CD4-positive, alpha-beta T cell (primary cell): ENCODE measurements around the gene SNAP25. TPM values are rescaled to one million over a fixed set of nuclear protein-coding genes. Genes with fewer than 3 reads are reported as not detected.

ENCODE experiments used
- ATAC-seq: fragments of 200-7000 bp; cut with Tn5 transposase; one replicate; pipeline ENCODE4 v1.10.0; 2022; ENCODE audit warnings: mild to moderate bottlenecking; ENCODE audit not compliant: poor library complexity
- CTCF ChIA-PET: fragments of 350-600 bp; sonication (Branson Sonifier 250); formaldehyde crosslinking; loops from one replicate; lab custom pipeline; 2021; ENCODE audit warnings: antibody characterized with exemption, inconsistent platforms; lab: Charles Lee
- POLR2A ChIA-PET: fragments of 350-600 bp; sonication (Branson Sonifier 250); formaldehyde crosslinking; loops from one replicate; lab custom pipeline; 2021; ENCODE audit warnings: antibody characterized with exemption, inconsistent platforms; lab: Charles Lee
- DNase-seq, 14 experiments: peaks; one replicate each; pipeline ENCODE4 v3.0.0-alpha.2; 2013 to 2020; ENCODE audit warnings: mixed read lengths in 2 of 14
- H3K27ac ChIP-seq, 2 donors: one replicate each; pipeline versions ENCODE4 v1.5.1 to v1.7.0; 2013; ENCODE audit warnings: low read length in 2 of 2, low read depth in 1 of 2, mild to moderate bottlenecking in 1 of 2
- H3K27me3 ChIP-seq, 2 experiments: 1 replicate in 1 of 2; 2 replicates in 1 of 2; pipeline versions ENCODE4 v1.6.1 to v1.7.0; 2013; ENCODE audit warnings: low read length in 2 of 2, control low read depth in 1 of 2, mild to moderate bottlenecking in 1 of 2, moderate library complexity in 1 of 2; ENCODE audit not compliant: insufficient read depth in 2 of 2, control insufficient read depth in 1 of 2
- H3K36me3 ChIP-seq: one replicate; pipeline ENCODE4 v1.6.1; 2013; ENCODE audit warnings: low read length, control low read depth; ENCODE audit not compliant: insufficient read depth
- H3K4me1 ChIP-seq: one replicate; pipeline ENCODE4 v1.6.1; 2013; ENCODE audit warnings: low read length, control low read depth; ENCODE audit not compliant: insufficient read depth
- H3K4me3 ChIP-seq: one replicate; pipeline ENCODE4 v1.5.1; 2013; ENCODE audit warnings: mild to moderate bottlenecking, low read length, moderate library complexity
- H3K9me3 ChIP-seq, 2 experiments: 1 replicate in 1 of 2; 2 replicates in 1 of 2; pipeline versions ENCODE4 v1.6.1 to v1.7.0; 2013; ENCODE audit warnings: low read length in 2 of 2, mild to moderate bottlenecking in 2 of 2, control low read depth in 1 of 2, moderate library complexity in 1 of 2; ENCODE audit not compliant: control insufficient read depth in 1 of 2, insufficient read depth in 1 of 2
- H3K27ac Mint-ChIP-seq: one replicate; pipeline ENCODE4 v1.8.0; 2020; ENCODE audit warnings: mixed read lengths
- H3K27me3 Mint-ChIP-seq: one replicate; pipeline ENCODE4 v1.8.0; 2021; ENCODE audit warnings: mixed read lengths
- H3K36me3 Mint-ChIP-seq: one replicate; pipeline ENCODE4 v1.8.0; 2021; ENCODE audit warnings: low read depth, mixed read lengths
- H3K4me1 Mint-ChIP-seq: one replicate; pipeline ENCODE4 v1.8.0; 2021; ENCODE audit warnings: low read depth, mixed read lengths
- H3K4me3 Mint-ChIP-seq: one replicate; pipeline ENCODE4 v1.8.0; 2020; ENCODE audit warnings: mild to moderate bottlenecking, mixed read lengths
- H3K9me3 Mint-ChIP-seq: one replicate; pipeline ENCODE4 v1.8.0; 2020; ENCODE audit warnings: mixed read lengths
- intact Hi-C, 2 experiments: fragments of 100-400 bp; cut with DNase I in 1 of 2; cut with micrococcal nuclease in 1 of 2; formaldehyde crosslinking; loops; one replicate each; pipeline versions ENCODE4 v1.15.1 to v1.9.0; 2023 to 2025; cut with DNase I, micrococcal nuclease
- total RNA-seq, 174 experiments: library from RNA in 2 of 174; stranded (reverse) in 2 of 174; gene quantifications; one replicate each; pipeline ENCODE4 v1.2.3 and lab custom pipeline; 2021 to 2026
- TF ChIP-seq, protein P1 (sequence below): fragments of 200-600 bp; IDR thresholded peaks from one replicate; pipeline ENCODE4 v1.8.0; 2022; ENCODE audit warnings: antibody characterized with exemption, mild to moderate bottlenecking

Gene SNAP25
- total RNA-seq, 2 experiments from 2014 or later = not detected

DNA sequence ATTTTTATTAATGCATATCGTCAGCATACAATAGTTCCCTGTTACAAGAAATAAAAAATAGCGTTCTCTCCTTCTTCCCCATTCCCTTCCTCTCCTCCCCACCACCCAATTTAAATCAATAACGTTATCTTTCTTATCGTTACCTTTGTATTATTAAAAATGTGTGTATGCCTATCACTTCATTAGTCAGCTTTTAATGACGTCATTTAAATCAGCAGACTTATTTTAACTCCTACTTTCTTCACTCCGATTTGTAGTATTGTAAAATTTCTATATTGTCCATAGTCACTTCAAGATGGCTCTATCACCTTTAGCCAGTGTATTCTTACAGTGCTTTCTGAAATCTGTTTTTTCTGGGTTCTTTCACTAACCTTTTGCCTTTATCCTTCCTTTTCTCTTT lies 126.3 kb downstream of the SNAP25 start:
- Histone ChIP-seq H3K36me3 (no peaks in the 10 kb centered on the region), H3K27ac (no peak overlapping the region), H3K9me3 (peaks cover 0 to 14% of the 10 kb centered on the region in 2 experiments), H3K27me3 (peaks cover 0 to 3% of the 10 kb centered on the region in 2 experiments), H3K4me1 (no peaks in the 10 kb centered on the region), H3K4me3 (no peak overlapping the region)
- no peak for ATAC-seq
- H3K27me3 Mint-ChIP-seq = peaks cover 2% of the 10 kb centered on the region
- POLR2A ChIA-PET = no interaction called here
- no peaks in the 10 kb centered on the region for H3K4me1 Mint-ChIP-seq
- DNase-seq = no peak
- no peaks in the 10 kb centered on the region for H3K9me3 Mint-ChIP-seq
- CTCF ChIA-PET = no interaction called here
- no peaks in the 10 kb centered on the region for H3K36me3 Mint-ChIP-seq
- TF ChIP-seq, protein P1, sequence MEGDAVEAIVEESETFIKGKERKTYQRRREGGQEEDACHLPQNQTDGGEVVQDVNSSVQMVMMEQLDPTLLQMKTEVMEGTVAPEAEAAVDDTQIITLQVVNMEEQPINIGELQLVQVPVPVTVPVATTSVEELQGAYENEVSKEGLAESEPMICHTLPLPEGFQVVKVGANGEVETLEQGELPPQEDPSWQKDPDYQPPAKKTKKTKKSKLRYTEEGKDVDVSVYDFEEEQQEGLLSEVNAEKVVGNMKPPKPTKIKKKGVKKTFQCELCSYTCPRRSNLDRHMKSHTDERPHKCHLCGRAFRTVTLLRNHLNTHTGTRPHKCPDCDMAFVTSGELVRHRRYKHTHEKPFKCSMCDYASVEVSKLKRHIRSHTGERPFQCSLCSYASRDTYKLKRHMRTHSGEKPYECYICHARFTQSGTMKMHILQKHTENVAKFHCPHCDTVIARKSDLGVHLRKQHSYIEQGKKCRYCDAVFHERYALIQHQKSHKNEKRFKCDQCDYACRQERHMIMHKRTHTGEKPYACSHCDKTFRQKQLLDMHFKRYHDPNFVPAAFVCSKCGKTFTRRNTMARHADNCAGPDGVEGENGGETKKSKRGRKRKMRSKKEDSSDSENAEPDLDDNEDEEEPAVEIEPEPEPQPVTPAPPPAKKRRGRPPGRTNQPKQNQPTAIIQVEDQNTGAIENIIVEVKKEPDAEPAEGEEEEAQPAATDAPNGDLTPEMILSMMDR = no peak
- H3K27ac Mint-ChIP-seq = no peak overlapping the region
- intact Hi-C loops = no loop called here
- no peak overlapping the region for H3K4me3 Mint-ChIP-seq

DNA sequence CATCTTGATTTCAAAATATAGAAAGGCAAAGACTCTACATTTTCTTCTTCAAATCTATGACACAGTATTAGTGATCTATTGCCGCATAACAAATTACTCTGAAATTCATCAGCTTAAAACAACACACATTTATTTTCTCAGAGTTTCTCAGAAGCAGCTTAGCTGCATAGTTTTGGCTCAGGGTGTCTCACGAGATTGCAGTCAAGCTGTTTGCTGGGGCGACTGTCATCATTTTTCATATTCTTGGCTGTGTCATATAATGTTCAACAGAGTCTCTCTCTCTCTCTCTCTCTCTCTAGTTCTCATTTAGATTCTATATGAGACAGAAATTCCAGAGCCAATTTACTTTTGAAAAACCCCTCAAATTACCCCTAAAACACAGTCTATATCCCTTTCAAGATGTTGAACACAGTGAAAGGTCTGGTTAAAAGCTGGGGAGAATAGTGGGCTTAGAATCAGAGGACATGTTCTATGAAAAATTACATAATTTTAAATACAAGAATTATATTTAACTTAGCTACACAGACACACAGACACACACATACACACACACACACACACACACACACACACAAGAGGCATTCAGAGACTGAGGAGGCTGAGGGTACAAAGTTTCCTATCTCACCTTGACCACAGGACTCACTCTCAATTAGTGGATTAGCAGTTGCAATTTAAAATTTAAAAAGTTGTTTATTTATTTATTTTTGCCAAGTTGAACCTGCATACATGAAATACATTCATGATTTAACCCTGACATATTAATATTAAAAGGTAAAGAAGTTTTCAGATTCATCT lies 128.7 kb downstream of the SNAP25 start:
- no peak overlapping the region for H3K4me3 ChIP-seq
- H3K27me3 ChIP-seq = no peaks in the 10 kb centered on the region
- no peak overlapping the region for H3K4me3 Mint-ChIP-seq
- H3K36me3 Mint-ChIP-seq = no peaks in the 10 kb centered on the region
- no peak overlapping the region for H3K27ac ChIP-seq
- peaks cover 0 to under 1% of the 10 kb centered on the region in 2 experiments for H3K9me3 ChIP-seq
- CTCF ChIA-PET = no interaction called here
- no peak overlapping the region for H3K27ac Mint-ChIP-seq
- H3K4me1 Mint-ChIP-seq = peaks cover 9% of the 10 kb centered on the region
- H3K36me3 ChIP-seq = no peaks in the 10 kb centered on the region
- DNase-seq (no peak), ATAC-seq (no peak)
- H3K9me3 Mint-ChIP-seq = no peaks in the 10 kb centered on the region
- POLR2A ChIA-PET = no interaction called here
- intact Hi-C loops = no loop called here
- H3K4me1 ChIP-seq = peaks cover 14% of the 10 kb centered on the region
- TF ChIP-seq, protein P1 = no peak
- H3K27me3 Mint-ChIP-seq = no peaks in the 10 kb centered on the region

DNA sequence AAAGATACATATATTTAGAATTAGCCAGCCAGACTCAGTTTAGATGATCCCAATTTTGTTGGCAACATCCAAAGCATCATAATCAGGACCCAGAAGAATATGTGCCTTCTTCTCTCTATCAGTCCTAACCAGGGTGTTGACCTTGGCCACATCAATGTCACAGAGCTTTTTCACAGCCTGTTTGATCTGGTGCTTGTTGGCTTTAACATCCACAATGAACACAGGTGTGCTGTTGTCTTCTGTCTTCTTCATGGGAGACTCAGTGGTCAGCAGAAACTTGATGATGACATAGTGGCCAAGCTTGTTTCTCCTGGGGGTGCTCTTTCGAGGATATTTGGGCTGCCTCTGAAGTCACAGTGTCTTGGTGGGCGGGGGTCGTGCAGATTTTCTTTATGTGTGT lies 130.5 kb downstream of the SNAP25 start:
- Mint-ChIP-seq H3K27me3 (no peaks in the 10 kb centered on the region), H3K9me3 (no peaks in the 10 kb centered on the region), H3K36me3 (no peaks in the 10 kb centered on the region), H3K4me1 (peaks cover 9% of the 10 kb centered on the region), H3K27ac (no peak overlapping the region), H3K4me3 (no peak overlapping the region)
- TF ChIP-seq, protein P1 = no peak
- ChIA-PET CTCF (no interaction called here), POLR2A (interaction anchor here (0.7 kb wide), 1 partner anchor 31 kb away, joined by 3 read pairs; no protein-coding TSS in a partner anchor)
- no peak overlapping the region for H3K27ac ChIP-seq
- no peaks in the 10 kb centered on the region for H3K27me3 ChIP-seq
- no peaks in the 10 kb centered on the region for H3K36me3 ChIP-seq
- H3K4me1 ChIP-seq = peaks cover 14% of the 10 kb centered on the region
- no peaks in the 10 kb centered on the region for H3K9me3 ChIP-seq
- DNase-seq (no peak), ATAC-seq (no peak)
- no peak overlapping the region for H3K4me3 ChIP-seq
- intact Hi-C loops = no loop called here
